Vagina (tissue), 2 donors: ENCODE results near the gene NKD2. TPM values are rescaled to one million over a fixed set of nuclear protein-coding genes. Genes with fewer than 3 reads are reported as not detected.

Experiments
- DNase-seq, 2 donors: peaks; one replicate each; pipeline ENCODE4 v3.0.0-alpha.2; 2017; ENCODE audit errors: extremely low spot score in 2 of 2
- H3K27ac ChIP-seq: fragments of 200-600 bp; sonication (generic); one replicate; pipeline ENCODE4 v1.5.1; 2019
- H3K27me3 ChIP-seq: fragments of 200-600 bp; sonication (generic); one replicate; pipeline ENCODE4 v1.5.1; 2019
- H3K36me3 ChIP-seq, 2 donors: fragments of 200-600 bp; sonication (generic); one replicate each; pipeline ENCODE4 v1.5.1; 2017 to 2019
- H3K4me1 ChIP-seq: fragments of 200-600 bp; sonication (generic); one replicate; pipeline ENCODE4 v1.5.1; 2019
- H3K4me3 ChIP-seq, 2 donors: fragments of 200-600 bp; sonication (generic); 1 replicate in 1 of 2; 2 replicates in 1 of 2; pipeline ENCODE4 v1.5.1; 2016 to 2019
- H3K9me3 ChIP-seq: fragments of 200-600 bp; sonication (generic); one replicate; pipeline ENCODE4 v1.5.1; 2019
- POLR2A ChIP-seq, 2 donors: fragments of 450-650 bp; IDR thresholded peaks; one replicate each; pipeline ENCODE4 v1.6.1; 2017; ENCODE audit warnings: antibody characterized with exemption in 2 of 2, mild to moderate bottlenecking in 2 of 2, moderate library complexity in 2 of 2
- POLR2AphosphoS5 ChIP-seq, 2 donors: sonication (generic); formaldehyde crosslinking; IDR thresholded peaks; one replicate each; pipeline ENCODE4 v1.9.0; 2017; ENCODE audit warnings: antibody characterized with exemption in 2 of 2, mild to moderate bottlenecking in 2 of 2, low read depth in 1 of 2; ENCODE audit not compliant: insufficient read depth in 1 of 2
- intact Hi-C: fragments of 100-400 bp; cut with DNase I; formaldehyde crosslinking; loops from one replicate; pipeline ENCODE4 v1.15.1; 2023
- total RNA-seq: library from RNA; depleted of rRNA; stranded (reverse); fragments of >200 nt; gene quantifications from one replicate; pipeline ENCODE4 v1.2.3, GENCODE V29; 2016
- TF ChIP-seq, protein P1 (sequence below), 3 experiments: fragments of 450-650 bp in 2 of 3; fragments of 200-600 bp in 1 of 3; sonication (generic) in 1 of 3; IDR thresholded peaks; one replicate each; pipeline ENCODE4 v1.5.1; 2017 to 2019; ENCODE audit warnings: antibody characterized with exemption in 3 of 3, mild to moderate bottlenecking in 2 of 3, moderate library complexity in 2 of 3

NKD2 gene
- total RNA-seq, 1 donor from 2014 or later = 2.0 TPM

DNA sequence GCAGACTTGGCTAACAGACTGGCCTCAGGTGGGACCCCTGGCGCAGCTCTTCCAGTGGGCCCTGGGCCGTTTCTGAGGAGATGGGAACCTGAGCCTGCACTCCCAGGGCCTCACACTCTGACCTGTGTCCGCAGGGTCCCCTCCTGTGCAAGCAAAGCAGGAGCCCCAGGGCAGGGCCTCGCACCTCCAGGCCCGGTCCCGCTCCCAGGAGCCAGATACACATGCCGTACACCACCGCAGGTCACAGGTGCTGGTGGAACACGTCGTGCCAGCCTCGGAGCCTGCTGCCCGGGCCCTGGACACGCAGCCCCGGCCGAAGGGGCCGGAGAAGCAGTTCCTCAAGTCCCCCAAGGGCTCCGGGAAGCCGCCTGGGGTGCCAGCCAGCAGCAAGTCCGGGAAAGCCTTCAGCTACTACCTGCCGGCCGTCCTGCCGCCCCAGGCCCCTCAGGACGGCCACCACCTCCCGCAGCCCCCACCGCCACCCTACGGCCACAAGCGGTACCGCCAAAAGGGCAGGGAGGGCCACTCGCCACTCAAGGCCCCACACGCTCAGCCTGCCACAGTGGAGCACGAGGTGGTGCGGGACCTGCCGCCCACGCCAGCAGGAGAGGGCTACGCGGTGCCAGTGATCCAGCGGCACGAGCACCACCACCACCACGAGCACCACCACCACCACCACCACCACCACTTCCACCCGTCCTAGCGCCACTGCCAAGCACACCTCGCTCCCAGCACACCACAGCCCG, 29.2 kb downstream of the NKD2 start:
- intact Hi-C loops = no loop called here
- Histone ChIP-seq H3K4me3 (no peak overlapping the region), H3K9me3 (no peaks in the 10 kb centered on the region), H3K27me3 (no peaks in the 10 kb centered on the region), H3K27ac (no peak overlapping the region), H3K36me3 (no peaks in the 10 kb centered on the region), H3K4me1 (no peaks in the 10 kb centered on the region)
- TF ChIP-seq POLR2A (IDR thresholded peaks at IDR 0.05) (no peak), POLR2AphosphoS5 (IDR thresholded peaks at IDR 0.05; ENCODE audit: insufficient read depth in 1 of 2, low read depth in 1 of 2) (no peak)
- TF ChIP-seq, protein P1, sequence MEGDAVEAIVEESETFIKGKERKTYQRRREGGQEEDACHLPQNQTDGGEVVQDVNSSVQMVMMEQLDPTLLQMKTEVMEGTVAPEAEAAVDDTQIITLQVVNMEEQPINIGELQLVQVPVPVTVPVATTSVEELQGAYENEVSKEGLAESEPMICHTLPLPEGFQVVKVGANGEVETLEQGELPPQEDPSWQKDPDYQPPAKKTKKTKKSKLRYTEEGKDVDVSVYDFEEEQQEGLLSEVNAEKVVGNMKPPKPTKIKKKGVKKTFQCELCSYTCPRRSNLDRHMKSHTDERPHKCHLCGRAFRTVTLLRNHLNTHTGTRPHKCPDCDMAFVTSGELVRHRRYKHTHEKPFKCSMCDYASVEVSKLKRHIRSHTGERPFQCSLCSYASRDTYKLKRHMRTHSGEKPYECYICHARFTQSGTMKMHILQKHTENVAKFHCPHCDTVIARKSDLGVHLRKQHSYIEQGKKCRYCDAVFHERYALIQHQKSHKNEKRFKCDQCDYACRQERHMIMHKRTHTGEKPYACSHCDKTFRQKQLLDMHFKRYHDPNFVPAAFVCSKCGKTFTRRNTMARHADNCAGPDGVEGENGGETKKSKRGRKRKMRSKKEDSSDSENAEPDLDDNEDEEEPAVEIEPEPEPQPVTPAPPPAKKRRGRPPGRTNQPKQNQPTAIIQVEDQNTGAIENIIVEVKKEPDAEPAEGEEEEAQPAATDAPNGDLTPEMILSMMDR (IDR thresholded peaks at IDR 0.05) = no peak
- no peak for DNase-seq

DNA sequence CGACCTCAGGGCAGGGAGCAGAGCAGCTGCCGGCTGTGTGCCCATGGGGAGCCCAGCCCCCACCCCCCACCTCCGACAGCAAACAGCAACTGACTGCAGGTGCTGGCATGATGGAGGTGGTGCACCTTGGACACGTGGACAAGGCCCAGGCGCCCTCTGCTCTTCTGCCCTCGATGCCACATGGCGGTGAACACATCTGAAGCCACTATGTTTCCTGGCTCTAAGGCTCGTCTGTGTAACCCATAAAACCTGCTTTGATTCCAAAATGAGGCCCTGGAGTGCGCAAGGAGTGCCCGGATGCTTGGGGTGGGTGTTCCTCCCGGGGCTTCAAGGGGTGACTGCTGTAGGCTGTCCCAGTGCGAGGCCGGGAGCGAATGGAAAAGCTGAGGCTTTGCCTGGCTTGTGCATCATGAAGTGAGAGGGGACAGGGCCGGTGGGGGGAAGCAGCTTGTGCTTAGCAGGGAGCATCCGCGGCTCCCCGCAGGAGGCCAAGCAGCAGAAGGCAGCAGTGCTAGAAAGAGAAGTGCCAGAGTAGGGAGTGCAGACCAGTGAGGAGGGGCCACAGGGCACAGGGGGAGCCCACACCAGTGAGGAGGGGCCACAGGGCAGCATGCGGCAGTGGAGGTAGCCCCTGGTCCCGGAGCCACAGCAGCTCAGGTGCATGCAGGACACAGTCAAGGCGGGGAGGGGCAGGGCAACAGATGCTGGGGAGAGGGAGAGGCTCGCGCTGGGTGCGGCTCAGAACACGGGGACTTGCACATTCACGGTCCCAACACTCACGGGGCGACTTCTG, 30.0 kb downstream of the NKD2 start:
- Histone ChIP-seq H3K27ac (no peak overlapping the region), H3K36me3 (no peaks in the 10 kb centered on the region), H3K27me3 (no peaks in the 10 kb centered on the region), H3K4me3 (no peak overlapping the region), H3K4me1 (no peaks in the 10 kb centered on the region), H3K9me3 (no peaks in the 10 kb centered on the region)
- TF ChIP-seq, protein P1 (IDR thresholded peaks at IDR 0.05) = no peak
- TF ChIP-seq POLR2A (IDR thresholded peaks at IDR 0.05) = no peak
- no peak for TF ChIP-seq POLR2AphosphoS5 (IDR thresholded peaks at IDR 0.05; ENCODE audit: insufficient read depth in 1 of 2, low read depth in 1 of 2)
- intact Hi-C loops = no loop called here
- DNase-seq = no peak

- Histone ChIP-seq H3K36me3 (no peaks in the 10 kb centered on the region), H3K4me1 (no peaks in the 10 kb centered on the region), H3K4me3 (no peak overlapping the region), H3K27me3 (no peaks in the 10 kb centered on the region), H3K9me3 (no peaks in the 10 kb centered on the region), H3K27ac (no peak overlapping the region)
- intact Hi-C loops = no loop called here
- no peak for TF ChIP-seq POLR2A (IDR thresholded peaks at IDR 0.05)
- DNase-seq = no peak
Observed at GRCh38 chr5:1039210-1039548, 30.6 kb downstream of the NKD2 start.

DNA sequence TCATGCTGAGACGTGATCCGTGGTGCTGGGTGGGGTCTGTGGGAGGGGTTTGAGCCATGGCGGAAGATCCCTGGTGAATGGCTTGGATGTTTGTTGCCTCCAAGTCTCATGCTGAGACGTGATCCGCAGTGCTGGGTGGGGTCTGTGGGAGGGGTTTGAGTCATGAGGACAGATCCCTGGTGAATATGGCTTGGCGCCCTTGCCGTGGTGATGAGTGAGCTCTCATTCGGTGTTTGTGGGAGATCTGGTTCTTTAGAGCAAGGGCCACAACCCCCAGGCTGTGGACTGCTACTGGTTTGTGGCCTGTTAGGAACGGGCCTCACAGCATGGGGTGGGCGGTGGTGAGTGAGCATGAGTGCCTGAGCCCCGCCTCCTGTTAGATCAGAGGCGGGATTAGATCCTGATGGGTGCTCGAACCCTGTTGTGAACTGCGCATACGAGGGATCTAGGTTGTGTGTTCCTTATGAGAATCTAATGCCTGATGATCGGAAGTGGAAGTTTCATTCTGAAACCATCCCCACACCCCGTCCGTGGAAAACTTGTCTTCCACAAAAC, 31.2 kb downstream of the NKD2 start:
- no peak for TF ChIP-seq POLR2AphosphoS5 (IDR thresholded peaks at IDR 0.05; ENCODE audit: insufficient read depth in 1 of 2, low read depth in 1 of 2)
- TF ChIP-seq POLR2A (IDR thresholded peaks at IDR 0.05) = no peak
- TF ChIP-seq, protein P1 (IDR thresholded peaks at IDR 0.05) = no peak
- intact Hi-C loops = no loop called here
- H3K27ac ChIP-seq = no peak overlapping the region
- H3K27me3 ChIP-seq = no peaks in the 10 kb centered on the region
- no peak overlapping the region for H3K4me3 ChIP-seq
- no peaks in the 10 kb centered on the region for H3K36me3 ChIP-seq
- no peaks in the 10 kb centered on the region for H3K9me3 ChIP-seq
- DNase-seq = no peak
- no peaks in the 10 kb centered on the region for H3K4me1 ChIP-seq

DNA sequence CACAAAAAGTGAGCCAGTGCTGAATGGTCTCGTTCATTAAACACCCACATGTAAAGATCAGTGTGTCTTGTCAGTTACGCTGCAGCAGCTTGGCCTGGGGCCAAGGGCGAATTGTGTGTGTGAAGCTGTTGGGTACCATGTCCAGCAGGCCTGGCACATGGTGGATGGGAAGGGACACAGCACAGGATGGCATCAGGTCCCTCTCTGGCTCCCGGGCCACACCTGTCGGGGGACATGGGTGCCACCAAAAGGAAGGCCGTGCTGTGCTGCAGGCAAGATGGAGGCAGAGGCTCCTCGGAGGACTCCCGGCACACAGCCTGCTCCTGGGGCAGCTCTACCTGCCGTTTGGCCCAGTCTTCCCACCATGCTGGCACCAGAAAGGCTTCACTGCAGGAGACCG, 32.0 kb downstream of the NKD2 start:
- Histone ChIP-seq H3K27ac (no peak overlapping the region), H3K9me3 (no peaks in the 10 kb centered on the region), H3K4me3 (no peak overlapping the region), H3K36me3 (no peaks in the 10 kb centered on the region), H3K4me1 (no peaks in the 10 kb centered on the region), H3K27me3 (no peaks in the 10 kb centered on the region)
- DNase-seq = no peak
- intact Hi-C loops = no loop called here
- TF ChIP-seq, protein P1 (IDR thresholded peaks at IDR 0.05) = no peak
- no peak for TF ChIP-seq POLR2A (IDR thresholded peaks at IDR 0.05)
- no peak for TF ChIP-seq POLR2AphosphoS5 (IDR thresholded peaks at IDR 0.05; ENCODE audit: insufficient read depth in 1 of 2, low read depth in 1 of 2)
